GM13976 (cell line): ENCODE measurements around the gene BLNK.
A peak's percentile ranks its signal among the peaks of the same experiment; 100 is the strongest.

Experiments
- DNase-seq: peaks from one replicate; pipeline ENCODE4 v3.0.0; 2012; ENCODE audit warnings: low spot score
- in situ Hi-C: fragments of 300-500 bp; cut with MboI; formaldehyde crosslinking; loops from one replicate; pipeline ENCODE4 v1.12.0; 2022; ENCODE audit warnings: low sequenced_read_pairs, mixed read lengths, inconsistent platforms; ENCODE audit not compliant: unreplicated experiment
- TF ChIP-seq, protein P1 (sequence below): IDR thresholded peaks from 2 replicates; pipeline ENCODE4 v1.5.1; 2012; ENCODE audit warnings: borderline replicate concordance, mild to moderate bottlenecking; ENCODE audit not compliant: insufficient read depth; ENCODE audit errors: extremely low read depth, missing control alignments, control extremely low read depth

BLNK gene

DNA sequence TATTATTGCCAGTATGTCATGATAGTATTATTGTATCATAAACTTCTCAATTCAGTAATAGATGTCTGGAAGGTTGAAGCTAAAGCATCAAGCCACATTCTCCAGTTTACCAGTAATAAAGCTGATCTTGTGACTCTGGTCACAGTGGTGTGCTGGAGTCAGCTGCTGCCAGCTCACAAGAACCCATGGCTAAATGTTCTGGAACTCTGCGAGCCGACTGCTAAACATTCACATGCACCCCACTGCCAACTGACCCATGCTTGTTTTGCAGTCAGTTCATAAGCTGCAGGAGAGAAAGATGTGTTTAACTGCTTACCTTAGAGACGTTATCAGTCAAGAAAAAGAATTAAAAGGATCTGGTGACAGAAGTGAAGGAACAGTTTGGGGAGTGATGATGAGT is 27.0 kb upstream of the BLNK start:
- TF ChIP-seq, protein P1, sequence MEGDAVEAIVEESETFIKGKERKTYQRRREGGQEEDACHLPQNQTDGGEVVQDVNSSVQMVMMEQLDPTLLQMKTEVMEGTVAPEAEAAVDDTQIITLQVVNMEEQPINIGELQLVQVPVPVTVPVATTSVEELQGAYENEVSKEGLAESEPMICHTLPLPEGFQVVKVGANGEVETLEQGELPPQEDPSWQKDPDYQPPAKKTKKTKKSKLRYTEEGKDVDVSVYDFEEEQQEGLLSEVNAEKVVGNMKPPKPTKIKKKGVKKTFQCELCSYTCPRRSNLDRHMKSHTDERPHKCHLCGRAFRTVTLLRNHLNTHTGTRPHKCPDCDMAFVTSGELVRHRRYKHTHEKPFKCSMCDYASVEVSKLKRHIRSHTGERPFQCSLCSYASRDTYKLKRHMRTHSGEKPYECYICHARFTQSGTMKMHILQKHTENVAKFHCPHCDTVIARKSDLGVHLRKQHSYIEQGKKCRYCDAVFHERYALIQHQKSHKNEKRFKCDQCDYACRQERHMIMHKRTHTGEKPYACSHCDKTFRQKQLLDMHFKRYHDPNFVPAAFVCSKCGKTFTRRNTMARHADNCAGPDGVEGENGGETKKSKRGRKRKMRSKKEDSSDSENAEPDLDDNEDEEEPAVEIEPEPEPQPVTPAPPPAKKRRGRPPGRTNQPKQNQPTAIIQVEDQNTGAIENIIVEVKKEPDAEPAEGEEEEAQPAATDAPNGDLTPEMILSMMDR, result no peak
- in situ Hi-C loops, result loop anchor here (5.0 kb wide), 1 partner anchor 71 kb away; no protein-coding TSS in a partner anchor
- no peak for DNase-seq

GRCh38 chr10:96297486-96297885 is 26.1 kb upstream of the BLNK start:
- in situ Hi-C loops, result loop anchor here (5.0 kb wide), 1 partner anchor 70 kb away; no protein-coding TSS in a partner anchor
- TF ChIP-seq, protein P1, result no peak
- DNase-seq, result no peak

- TF ChIP-seq, protein P1, result no peak
- DNase-seq, result no peak
- in situ Hi-C loops, result loop anchor here (5.0 kb wide), 1 partner anchor 68 kb away; no protein-coding TSS in a partner anchor
Observed at GRCh38 chr10:96295475-96295874, 24.1 kb upstream of the BLNK start.

- in situ Hi-C loops, result no loop called here
- TF ChIP-seq, protein P1, result peak; percentile 53
Observed at GRCh38 chr10:96292971-96293920, 21.9 kb upstream of the BLNK start.

DNA sequence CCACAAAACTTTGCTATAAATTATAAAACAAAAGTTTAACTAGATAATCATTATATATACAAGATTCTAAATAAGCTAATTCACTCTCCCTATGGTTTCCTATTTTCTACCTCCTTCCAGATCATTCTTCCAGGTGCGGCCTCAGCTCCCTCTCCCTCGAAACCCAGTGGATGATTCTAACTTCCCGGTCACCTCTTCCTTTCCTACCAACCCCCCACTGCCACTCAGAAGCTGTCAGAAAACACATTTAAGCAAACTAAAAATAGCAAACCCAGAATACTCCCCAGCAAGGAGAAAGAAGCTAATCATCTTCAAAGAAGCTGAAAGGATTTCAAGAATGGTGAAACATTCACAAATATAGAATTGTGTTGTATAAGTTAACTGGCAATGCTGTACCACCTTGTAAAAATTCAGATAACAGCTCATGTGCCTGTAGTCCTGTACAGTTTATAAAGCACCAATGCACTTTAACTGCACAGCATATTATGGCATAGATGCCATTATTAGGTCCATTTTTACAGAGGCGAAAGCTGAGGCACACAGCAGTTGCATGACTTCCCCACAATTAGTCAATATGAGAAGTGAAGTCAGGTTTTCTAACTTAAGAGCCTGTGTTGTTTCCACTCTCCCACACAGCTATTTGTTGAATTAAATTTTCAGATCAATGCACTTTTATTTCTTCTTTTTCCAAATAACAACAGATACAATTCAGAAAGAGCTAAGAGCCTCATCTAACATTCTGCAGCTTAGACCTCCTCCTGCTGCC is 19.2 kb upstream of the BLNK start:
- in situ Hi-C loops, result no loop called here
- DNase-seq, result peak; percentile 25
- TF ChIP-seq, protein P1, result no peak

More at GRCh38 chr10:96292971-96293920, 21.9 kb upstream of the BLNK start:
- DNase-seq, result peak; percentile 31

GRCh38 chr10:96289218-96289910 is 18.0 kb upstream of the BLNK start:
- in situ Hi-C loops, result no loop called here

More at GRCh38 chr10:96289218-96289910, 18.0 kb upstream of the BLNK start:
- TF ChIP-seq, protein P1, result no peak
- DNase-seq, result no peak
